Transverse colon (tissue), 3 donors: Measurements from ENCODE around the gene ANKS1B.

Experiments
- POLR2A ChIP-seq: fragments of 450-650 bp; IDR thresholded peaks from one replicate; pipeline ENCODE4 v1.6.1; 2016; ENCODE audit warnings: antibody characterized with exemption, mild to moderate bottlenecking, moderate library complexity
- TF ChIP-seq, protein P1 (sequence below), 5 experiments: fragments of 200-600 bp in 3 of 5; fragments of 450-650 bp in 2 of 5; sonication (generic) in 3 of 5; IDR thresholded peaks; 1 replicate in 2 of 5; 2 replicates in 3 of 5; pipeline ENCODE4 v1.5.1; 2016 to 2017; ENCODE audit warnings: antibody characterized with exemption in 5 of 5, inconsistent platforms in 3 of 5, mild to moderate bottlenecking in 2 of 5, moderate library complexity in 1 of 5

- TF ChIP-seq, protein P1, sequence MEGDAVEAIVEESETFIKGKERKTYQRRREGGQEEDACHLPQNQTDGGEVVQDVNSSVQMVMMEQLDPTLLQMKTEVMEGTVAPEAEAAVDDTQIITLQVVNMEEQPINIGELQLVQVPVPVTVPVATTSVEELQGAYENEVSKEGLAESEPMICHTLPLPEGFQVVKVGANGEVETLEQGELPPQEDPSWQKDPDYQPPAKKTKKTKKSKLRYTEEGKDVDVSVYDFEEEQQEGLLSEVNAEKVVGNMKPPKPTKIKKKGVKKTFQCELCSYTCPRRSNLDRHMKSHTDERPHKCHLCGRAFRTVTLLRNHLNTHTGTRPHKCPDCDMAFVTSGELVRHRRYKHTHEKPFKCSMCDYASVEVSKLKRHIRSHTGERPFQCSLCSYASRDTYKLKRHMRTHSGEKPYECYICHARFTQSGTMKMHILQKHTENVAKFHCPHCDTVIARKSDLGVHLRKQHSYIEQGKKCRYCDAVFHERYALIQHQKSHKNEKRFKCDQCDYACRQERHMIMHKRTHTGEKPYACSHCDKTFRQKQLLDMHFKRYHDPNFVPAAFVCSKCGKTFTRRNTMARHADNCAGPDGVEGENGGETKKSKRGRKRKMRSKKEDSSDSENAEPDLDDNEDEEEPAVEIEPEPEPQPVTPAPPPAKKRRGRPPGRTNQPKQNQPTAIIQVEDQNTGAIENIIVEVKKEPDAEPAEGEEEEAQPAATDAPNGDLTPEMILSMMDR (IDR thresholded peaks at IDR 0.05): no peak
- no peak for TF ChIP-seq POLR2A
Observed at GRCh38 chr12:99271071-99271470, 713.7 kb downstream of the ANKS1B start.
